ENCODE results near the gene INHA.

The INHA gene

DNA sequence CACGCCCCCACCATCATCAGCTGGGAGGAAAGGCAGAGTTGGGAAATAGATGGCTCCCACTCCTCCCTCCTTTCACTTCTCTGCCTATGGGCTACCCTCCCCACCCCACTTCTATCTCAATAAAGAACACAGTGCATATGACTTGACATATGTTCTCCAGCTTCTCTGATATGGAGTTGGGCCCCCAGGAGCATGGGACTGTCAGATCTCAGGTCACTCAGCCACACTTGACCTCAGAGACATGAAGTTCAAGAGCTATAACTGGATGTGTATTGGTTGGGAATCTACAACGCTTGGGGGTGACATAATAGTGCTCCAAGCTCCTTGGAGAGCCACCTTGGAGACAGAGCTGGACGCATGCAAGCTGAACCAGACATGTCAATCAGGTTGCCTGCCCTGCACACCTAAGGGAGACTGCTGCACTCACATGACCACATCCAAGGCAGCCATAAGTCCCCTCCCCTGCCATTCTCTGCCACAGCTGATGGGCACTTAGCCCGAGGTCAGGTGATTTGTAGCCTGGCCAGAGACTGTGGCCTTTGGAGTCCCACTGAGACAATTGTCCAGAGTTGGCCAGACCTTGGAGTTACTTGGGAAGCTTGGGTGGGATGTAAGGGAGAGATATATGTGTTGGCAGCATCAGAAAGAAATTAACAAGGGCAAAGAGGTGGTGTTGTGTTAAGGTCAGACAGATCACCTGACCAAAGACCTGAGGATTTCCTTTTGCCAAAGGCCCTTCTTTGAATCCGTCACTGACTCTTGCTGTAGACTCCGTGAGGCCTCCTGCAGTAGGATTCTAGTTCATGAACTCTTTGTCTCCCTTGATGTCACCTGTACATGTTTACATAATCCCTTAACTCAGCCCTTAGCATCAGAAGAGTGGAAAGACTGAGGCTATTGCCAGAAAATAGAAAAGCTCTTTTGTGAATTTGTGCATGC, 3.7 kb downstream of the INHA start:
- DNase-seq: no peak

DNA sequence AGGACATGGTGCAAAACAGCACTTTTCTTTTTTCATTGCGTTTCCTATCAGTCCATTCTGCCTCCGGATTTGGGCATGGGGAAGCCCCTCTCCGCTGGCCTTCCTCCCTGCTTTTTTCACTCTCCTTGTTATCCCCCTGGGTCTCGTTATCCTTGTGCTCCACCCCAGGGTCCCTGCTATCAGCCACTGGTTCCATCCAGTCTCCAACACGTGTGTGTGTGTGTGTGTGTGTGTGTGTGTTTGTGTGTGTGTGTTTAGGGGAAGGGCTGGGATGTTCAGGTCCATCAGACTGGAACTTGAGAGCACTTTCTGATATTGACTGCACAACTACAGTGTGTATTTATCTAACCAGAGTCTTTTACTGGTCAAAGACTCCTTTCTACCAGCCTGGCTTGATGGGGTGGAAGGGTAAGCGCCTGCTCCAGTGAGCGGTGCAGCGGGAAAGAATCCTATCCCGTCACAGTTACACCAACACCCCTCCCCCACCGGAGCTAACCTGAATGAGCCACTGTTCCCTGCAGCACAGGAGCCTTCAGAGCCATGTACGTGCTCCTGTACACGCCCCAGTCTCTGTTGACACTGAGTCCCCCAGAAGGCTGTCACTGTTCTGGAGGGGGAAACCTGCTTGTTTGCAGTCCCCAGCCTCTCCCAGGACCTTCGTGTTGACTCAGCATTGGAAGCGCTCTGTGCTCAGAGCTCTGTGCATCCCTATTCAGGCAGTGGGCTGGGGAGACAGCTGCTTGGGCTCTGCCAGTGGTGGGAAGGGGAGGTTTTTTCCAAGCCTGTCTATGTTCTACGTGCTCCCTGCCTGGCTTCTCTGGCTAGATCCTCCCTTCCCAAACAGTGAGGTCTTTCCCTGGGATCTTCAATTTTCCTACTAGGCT, 4.6 kb downstream of the INHA start:
- peak in 1 of 2 donors; percentile 9 for DNase-seq

DNA sequence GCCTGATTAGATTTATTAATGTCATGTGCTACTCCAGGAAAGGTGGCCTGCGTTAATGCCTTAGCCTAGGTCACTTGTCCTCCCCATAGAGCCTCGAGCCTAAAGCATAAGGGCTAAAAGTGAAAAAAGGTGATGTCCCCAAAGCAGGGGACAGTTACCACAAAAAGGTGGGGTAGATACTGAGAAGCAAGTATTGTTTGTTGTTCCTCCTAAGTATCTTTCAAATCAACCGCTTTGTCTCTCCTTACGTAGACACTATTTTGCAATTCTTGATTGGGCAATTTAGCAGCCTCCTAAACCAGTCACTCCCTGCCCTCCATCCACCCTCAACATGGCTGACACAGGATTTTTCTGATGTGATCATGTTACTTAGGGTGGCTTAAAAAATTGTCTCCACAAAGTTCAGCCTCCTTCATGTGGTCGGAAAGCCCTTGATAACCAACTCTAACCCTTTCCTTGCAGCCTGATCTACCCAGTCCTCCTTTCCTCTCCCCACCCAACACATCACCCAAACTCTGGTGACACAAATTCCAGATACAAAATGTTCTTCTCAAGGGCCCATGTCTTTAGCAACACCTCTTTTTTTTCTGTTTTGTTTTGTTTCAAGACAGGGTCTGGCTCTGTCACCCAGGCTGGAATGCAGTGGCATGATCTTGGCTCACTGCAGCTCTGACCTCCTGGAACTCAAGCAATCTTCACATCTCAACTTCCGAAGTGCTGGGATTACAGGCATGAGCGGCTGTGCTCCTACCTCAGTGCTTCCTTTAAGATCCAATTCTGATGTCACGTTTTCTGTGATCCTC, 6.9 kb downstream of the INHA start:
- no peak for DNase-seq

DNA sequence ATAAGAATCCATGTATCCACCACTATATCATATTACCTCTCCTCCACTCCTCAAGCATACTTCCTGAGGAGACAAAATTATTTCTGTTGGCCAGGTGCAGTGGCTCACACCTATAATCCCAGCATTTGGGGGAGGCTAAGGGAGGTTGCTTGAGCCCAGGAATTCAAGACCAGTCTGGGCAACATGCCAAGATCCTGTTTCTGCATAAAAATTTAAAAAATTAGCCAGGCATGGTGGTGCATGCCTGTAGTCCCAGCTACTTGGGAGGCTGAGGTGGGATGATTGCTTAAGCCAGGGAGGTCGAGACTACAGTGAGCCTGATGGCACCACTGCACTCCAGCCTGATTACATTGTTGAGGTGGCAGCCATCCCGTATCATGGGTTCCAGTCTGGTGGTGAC, 9.2 kb downstream of the INHA start:
- DNase-seq: no peak

DNA sequence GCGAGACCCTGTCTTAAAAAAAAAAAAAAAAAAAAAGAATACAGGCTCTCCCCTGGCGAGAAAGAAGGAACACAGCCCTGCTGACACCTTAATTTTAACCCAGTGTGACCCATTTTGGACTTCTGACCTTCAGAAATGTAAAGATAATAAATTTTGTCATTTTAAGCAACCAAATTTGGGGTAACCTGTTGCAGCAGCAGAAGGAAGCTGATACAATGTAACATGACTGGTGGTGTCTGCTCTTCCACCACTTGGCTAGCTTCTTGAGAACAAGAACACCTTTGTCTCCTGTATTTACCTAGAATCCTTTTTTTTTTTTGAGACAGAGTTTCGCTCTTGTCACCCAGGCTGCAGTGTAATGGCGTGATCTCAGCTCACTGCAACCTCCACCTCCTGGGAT, 19.0 kb downstream of the INHA start:
- DNase-seq: no peak

DNA sequence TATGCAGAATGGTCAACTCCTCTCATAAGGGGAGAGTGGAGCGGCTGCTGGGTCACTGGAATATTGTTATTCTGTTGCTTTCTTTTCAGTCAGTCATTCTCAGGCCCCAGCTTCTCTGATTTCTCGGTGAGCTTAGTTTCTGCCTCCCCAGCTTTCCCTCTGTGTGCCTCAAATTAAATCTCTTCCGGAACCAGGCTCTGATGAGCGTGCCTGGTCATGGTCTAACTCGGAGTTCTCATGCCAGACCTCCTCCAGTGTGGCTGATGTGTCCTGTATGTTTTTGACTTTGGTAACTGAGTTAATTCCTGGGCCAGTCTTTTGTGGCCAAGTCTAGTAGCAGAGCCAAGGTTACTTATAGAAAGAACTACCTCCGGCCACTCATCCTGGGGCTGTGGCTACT, 20.6 kb downstream of the INHA start:
- no peak for DNase-seq

DNA sequence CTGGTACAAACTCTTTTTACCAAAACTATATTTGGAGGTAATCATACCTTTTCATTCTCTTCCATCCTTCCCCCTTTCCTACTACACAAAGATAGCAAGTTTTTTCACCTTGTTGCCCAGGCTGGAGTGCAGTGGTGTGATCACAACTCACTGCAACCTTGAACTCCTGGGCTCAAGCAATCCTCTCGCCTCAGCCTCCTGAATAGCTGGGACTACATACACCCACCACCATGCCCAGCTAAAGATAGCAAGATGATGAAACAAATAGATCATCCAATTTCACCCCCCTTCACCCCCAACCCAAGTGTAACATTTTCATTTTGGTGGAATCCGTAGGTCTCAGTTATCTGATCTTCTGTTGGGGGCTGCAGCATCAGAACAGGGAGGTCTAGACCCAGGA, 21.0 kb downstream of the INHA start:
- no peak for DNase-seq

DNA sequence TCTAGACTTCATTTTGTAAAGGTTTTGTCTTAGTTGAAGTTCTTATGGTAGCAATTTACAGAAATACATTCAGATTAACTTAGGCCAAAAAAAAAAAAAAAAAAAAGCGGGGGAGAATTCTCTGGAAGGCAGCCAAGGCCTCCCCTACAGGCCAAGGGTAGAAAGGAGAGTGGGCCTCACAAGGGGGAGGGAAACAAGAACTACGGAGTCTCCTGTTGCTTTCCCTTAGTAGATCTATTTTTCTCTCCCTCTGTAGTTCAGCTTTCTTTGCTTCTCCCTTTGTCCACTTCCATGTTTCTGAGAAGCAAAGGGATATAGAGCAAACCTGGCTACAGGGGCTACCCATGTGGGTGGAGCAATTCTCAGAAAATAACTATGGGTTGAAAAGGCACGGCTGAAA, 23.1 kb downstream of the INHA start:
- no peak for DNase-seq

DNA sequence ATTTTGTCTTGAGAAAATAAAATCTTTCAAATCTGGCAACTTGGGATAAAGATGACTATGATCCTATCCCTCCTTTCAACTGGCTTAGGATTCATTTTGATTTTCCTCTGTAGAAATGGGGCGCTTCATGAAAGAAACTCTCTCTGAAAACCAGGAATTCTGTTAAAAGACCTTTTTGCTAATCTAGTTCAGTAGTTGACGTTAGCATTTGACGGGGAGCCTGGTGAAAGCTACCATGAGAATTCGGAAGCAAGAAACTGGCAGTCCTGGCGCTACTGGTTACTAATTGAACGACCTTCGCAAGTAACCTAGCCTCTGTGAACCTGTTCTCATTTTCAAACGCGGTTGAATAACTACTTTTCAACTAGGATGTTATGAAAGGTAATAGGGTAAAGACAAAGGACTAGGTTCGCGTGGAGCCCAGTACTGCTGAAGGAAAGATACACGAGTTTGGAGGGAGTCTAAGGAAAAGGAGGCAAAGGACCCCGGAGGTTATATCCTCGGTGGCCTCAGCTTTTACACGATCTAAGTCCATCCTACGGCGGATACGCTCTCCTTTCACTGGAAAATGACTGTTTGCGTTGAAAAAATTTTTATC, 24.9 kb downstream of the INHA start:
- DNase-seq: no peak

DNA sequence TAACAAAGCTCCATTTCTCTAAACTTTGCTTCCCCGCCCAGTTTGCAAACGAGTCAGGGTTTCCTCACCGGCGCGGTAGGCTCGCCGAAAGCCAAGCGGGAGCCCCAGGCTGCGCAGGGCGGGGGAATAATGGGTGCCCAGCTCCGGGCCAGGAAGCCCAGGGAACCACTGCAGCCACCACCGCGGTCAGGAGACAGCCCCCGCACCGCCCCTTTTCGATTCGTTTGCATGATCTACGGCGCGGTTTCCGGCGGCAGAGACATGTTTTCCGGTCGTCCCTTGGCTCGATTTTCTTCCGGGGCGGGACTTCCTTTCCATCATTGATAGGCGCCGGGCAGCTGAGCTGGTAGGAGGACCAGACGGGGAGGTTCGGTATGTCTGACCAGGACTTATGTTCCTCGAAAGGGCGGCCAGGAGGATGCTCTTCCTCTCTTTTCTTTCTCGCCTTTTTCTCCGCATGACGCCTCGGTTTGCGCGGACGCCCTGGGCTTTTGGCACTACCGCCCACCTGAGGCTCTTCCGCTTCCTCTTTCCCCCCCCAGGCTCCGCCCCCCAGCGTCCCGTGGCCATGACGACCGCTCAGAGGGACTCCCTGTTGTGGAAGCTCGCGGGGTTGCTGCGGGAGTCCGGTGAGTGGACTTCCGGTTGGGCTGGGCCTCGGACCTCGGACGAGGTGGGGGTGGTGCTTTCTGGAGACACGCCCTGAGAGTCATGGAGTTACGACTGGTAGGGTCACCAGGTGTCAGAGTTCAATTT, 25.6 kb downstream of the INHA start, which contains the start of gene STK11IP:
STK11IP (plus strand) TSS at position 306 of the 756 bp plus-strand sequence; CDS start at position 569, 263 bp downstream.
- peak; percentile 95 for DNase-seq

DNA sequence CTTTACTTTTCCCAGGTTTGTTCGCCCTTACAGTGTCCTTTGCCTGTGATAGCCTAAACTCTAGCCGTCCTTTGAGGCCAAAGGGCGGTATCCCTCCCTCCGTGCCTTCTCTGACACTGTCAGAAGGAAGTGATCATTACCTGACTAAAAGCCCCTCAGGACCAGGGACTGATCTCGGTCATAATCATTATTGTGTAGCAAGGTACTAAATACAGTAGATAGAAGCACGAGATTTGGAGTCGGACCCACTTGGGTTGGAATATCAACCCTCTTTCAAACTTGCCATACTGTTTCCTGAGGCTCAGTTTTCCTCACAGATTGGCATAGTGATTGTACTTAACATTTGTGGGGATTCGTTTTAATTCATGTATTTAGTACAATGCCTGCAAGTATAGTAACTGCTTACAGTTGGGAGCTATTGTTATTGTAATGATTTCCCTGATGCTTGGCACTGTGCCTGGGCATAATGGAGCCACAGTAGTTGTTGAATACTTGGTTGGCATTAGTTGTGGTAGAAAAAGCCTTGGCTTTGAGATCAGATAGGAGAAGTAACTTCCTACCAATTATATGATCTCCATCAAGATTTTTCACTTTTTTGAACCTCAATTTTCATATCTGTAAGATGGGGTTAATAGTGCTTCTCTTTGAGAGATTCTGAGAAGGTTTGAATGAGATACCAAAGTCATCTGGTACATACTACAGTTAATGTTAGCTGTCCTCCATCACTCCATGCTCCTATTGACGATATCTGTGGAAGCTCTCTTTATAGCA, 26.4 kb downstream of the INHA start:
- DNase-seq: no peak

DNA sequence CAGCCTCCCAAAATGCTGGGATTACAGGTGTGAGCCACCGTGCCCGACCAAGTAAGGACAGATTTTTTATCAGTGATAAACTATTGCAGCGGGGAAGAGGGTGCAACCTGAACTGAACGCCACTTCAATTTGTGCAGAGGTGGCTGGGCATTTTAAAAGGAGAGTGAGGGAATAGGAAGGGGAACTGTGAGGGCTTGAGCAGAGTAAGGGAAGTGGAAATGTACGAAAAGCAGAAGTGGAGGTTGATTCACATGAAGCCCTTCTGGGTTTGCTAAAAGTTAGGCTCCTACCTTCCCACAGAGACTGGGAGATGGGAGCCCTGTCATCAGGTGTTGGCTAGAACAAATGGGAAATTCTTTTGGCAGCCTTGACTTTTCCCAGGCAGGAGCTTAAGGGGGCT, 31.7 kb downstream of the INHA start:
- DNase-seq: no peak

DNA sequence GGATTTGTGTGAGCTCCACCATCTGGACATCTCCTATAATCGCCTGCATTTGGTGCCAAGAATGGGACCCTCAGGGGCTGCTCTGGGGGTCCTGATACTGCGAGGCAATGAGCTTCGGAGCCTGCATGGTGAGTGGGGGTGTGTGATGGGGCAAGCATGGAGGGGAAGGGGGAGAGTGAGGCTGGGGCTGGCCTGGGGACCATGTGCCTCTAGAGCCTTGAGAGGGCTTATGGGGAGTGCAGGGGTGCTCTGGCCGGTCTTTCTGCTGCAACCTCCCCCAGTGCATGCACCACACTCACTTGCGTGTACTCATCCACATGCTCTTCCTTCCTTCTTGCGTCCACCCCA, 33.5 kb downstream of the INHA start:
- DNase-seq: no peak

DNA sequence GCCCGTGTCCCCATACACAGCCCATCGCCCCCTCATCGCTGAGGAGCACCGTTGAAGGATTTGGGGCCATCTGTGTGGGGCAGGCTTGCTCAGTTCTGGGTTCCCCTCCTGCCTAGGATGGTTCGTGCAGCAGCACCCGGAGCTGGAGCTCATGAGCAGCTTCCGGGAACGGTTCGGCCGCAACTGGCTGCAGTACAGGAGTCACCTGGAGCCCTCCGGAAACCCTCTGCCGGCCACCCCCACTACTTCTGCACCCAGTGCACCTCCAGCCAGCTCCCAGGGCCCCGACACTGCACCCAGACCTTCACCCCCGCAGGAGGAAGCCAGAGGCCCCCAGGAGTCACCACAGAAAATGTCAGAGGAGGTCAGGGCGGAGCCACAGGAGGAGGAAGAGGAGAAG, 35.8 kb downstream of the INHA start:
- DNase-seq: no peak

DNA sequence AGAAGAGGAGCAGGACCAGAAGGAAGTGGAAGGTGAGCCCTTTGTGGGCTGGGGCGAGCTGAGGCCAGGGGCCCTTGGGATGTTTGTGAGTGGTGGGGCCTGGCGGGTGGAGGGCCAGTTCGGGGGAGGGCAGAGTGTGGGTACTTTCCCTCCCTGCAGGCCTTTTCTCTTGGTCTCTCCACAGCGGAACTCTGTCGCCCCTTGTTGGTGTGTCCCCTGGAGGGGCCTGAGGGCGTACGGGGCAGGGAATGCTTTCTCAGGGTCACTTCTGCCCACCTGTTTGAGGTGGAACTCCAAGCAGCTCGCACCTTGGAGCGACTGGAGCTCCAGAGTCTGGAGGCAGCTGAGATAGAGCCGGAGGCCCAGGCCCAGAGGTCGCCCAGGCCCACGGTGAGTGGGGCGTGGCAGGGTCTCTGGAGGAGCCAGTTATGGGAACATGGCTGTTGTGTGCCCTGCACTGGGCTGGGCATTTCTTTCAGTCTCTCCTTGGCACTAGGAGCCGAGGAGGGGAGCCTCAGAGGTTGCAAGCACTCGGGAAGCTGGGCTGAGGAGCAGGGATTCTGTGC, 36.4 kb downstream of the INHA start:
- DNase-seq: no peak

DNA sequence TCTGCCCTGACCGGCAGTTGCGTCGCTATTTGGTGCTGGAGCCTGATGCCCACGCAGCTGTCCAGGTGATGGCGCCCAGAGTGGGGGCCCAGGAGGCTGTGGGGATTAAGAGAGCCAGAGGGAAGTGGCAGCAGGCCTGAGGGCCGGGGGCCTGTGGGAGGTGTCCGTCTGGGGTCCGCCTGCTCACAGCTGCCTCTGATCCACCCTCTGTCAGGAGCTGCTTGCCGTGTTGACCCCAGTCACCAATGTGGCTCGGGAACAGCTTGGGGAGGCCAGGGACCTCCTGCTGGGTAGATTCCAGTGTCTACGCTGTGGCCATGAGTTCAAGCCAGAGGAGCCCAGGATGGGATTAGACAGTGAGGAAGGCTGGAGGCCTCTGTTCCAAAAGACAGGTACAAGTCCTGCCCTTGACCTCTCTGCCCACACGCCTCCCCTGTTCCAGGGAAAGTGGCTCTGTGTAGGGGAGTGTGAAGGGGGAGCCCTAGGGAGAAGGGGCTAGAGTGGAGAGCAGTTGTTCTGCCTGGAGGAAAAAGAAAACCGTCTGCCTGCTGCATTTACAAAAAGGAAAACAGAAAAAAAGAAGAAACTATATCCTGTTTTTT, 37.1 kb downstream of the INHA start:
- no peak for DNase-seq

DNA sequence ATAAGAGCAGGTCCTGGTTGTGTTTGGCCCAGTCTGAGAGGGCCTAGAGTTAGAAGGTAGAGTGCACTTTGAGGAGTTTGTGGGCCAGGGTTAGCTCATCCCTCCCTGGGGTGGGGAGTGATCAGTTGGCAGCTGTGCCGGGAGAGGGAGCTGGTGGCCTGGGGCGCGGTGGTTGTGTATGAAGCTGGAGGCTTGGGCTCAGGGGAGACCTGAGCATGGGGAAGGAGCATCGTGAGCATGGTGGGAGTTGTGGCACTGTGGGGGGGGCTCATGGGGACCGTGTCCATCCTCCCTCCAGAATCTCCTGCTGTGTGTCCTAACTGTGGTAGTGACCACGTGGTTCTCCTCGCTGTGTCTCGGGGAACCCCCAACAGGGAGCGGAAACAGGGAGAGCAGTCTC, 39.2 kb downstream of the INHA start:
- no peak for DNase-seq

DNA sequence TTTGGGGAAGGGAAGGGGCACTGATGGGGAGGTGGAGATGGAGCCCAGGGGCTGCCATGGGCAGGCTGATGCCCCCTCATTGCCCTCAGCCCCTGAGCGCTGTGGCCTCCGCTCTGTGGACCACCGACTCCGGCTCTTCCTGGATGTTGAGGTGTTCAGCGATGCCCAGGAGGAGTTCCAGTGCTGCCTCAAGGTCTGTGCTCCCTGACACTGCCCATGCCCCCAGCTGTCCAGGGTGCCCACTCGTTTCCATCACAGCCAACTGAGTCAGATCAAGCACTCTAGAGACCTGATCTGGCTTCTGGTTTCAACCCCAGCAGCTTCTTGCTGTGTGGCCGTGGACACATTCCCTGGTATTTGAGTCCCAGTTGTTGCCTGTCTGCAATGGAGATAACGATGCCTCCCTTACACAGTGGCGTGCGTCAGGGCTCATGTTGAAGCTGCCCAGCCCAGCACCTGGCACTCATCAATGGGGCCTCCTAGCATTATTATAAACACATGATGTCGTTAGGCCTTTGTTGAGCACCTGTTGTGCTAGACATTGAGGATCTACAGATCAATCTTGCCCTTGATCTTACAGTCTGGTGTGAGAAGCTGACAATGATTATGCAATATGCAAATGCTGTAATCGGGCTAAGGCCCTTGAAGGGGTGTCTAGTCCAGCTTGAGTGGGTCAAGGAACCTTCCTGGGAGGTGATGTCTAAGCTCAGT, 39.9 kb downstream of the INHA start:
- no peak for DNase-seq

DNA sequence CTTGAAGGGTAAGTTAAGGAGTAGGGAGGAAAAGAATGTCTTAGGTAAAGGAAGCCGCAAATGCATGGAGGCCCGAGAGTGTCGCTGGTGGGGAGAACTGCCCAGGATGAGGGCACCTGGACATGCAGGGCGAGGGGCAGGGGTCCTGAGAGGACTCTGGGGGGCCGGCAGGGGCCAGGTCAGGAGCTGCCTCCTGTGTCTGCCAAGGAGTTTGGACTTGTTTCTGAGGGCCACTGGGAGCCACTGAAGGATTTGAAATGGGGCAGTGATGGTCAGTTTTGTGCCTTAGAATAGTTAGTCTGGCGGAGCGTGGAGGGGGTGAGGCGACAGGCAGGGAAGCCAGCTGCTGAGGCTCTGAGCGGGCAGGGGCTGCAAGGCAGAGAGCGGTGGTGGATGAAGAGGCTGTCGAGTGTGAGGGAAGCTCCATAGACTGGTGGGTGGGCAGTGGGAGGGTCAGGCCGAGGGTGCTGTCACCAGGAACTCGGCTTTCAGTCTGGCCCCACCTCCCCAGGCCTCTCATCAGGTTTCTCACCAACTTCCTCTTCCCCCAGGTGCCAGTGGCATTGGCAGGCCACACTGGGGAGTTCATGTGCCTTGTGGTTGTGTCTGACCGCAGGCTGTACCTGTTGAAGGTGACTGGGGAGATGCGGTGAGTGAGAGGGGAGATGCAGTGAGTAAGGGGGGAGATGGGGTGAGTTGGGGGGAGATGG, 40.6 kb downstream of the INHA start:
- DNase-seq: no peak

Data from hippocampal formation (tissue), 2 donors.